Measurements from ENCODE around the gene TEX2. TPM values are rescaled to one million over a fixed set of nuclear protein-coding genes. Genes with fewer than 3 reads are reported as not detected.
"Not testable (repeated sequence)": the region's sequence is repeated elsewhere in the genome, so short reads cannot be mapped to it uniquely, and the experiment has no call there.

TEX2 gene
- total RNA-seq, 1 donor from 2014 or later, result 41.3 TPM

- no peak for DNase-seq
- no peak overlapping the region for H3K4me3 ChIP-seq
- intact Hi-C loops (cut with DNase I), result no loop called here
- peak; percentile 71 to 86 for ATAC-seq
- no peaks in the 10 kb centered on the region for H3K36me3 ChIP-seq
- no peaks in the 10 kb centered on the region for H3K9me3 ChIP-seq
- H3K4me1 ChIP-seq, result peaks cover 32% of the 10 kb centered on the region
- TF ChIP-seq CTCF (IDR thresholded peaks at IDR 0.05), result no peak
- H3K27me3 ChIP-seq (ENCODE audit: low read depth), result no peaks in the 10 kb centered on the region
- peak overlapping the region; percentile 32 for H3K27ac ChIP-seq
Measured at GRCh38 chr17:64240261-64240740, 22.8 kb downstream of the TEX2 start.

GRCh38 chr17:64238449-64238848 lies 24.6 kb downstream of the TEX2 start:
- DNase-seq; H3K9me3 ChIP-seq; H3K27me3 ChIP-seq (ENCODE audit: low read depth); intact Hi-C loops (cut with DNase I); H3K4me3 ChIP-seq; H3K36me3 ChIP-seq; H3K27ac ChIP-seq; ATAC-seq: not testable (repeated sequence)
- H3K4me1 ChIP-seq, result peaks cover 24% of the 10 kb centered on the region

GRCh38 chr17:64236827-64237403 lies 26.1 kb downstream of the TEX2 start:
- Histone ChIP-seq H3K27me3 (ENCODE audit: low read depth) (no peaks in the 10 kb centered on the region), H3K4me3 (no peak overlapping the region), H3K4me1 (peaks cover 22% of the 10 kb centered on the region), H3K36me3 (no peaks in the 10 kb centered on the region), H3K9me3 (no peaks in the 10 kb centered on the region), H3K27ac (no peak overlapping the region)
- no peak for TF ChIP-seq CTCF (IDR thresholded peaks at IDR 0.05)
- no peak for DNase-seq
- intact Hi-C loops (cut with DNase I), result no loop called here
- no peak for ATAC-seq

- ATAC-seq, result no peak
- H3K27ac ChIP-seq, result no peak overlapping the region
- intact Hi-C loops (cut with DNase I), result no loop called here
Measured at GRCh38 chr17:64234961-64235360, 28.1 kb downstream of the TEX2 start.

GRCh38 chr17:64232466-64233262 lies 30.4 kb downstream of the TEX2 start:
- Histone ChIP-seq H3K27ac (no peak overlapping the region), H3K9me3 (no peaks in the 10 kb centered on the region), H3K4me3 (no peak overlapping the region), H3K27me3 (ENCODE audit: low read depth) (no peaks in the 10 kb centered on the region), H3K36me3 (no peaks in the 10 kb centered on the region), H3K4me1 (peaks cover 22% of the 10 kb centered on the region)
- DNase-seq, result no peak
- no peak for ATAC-seq
- no peak for TF ChIP-seq CTCF (IDR thresholded peaks at IDR 0.05)
- intact Hi-C loops (cut with DNase I), result no loop called here

More at GRCh38 chr17:64234961-64235360, 28.1 kb downstream of the TEX2 start:
- TF ChIP-seq CTCF (IDR thresholded peaks at IDR 0.05), result no peak
- Histone ChIP-seq H3K4me1 (peaks cover 24% of the 10 kb centered on the region), H3K36me3 (no peaks in the 10 kb centered on the region), H3K27me3 (ENCODE audit: low read depth) (no peaks in the 10 kb centered on the region), H3K4me3 (no peak overlapping the region), H3K9me3 (no peaks in the 10 kb centered on the region)
- DNase-seq, result no peak

- H3K9me3 ChIP-seq, result no peaks in the 10 kb centered on the region
- no peak overlapping the region for H3K27ac ChIP-seq
- intact Hi-C loops (cut with DNase I), result no loop called here
- H3K4me3 ChIP-seq, result no peak overlapping the region
- no peak for DNase-seq
- H3K4me1 ChIP-seq, result peaks cover 22% of the 10 kb centered on the region
- no peak for TF ChIP-seq CTCF (IDR thresholded peaks at IDR 0.05)
- no peaks in the 10 kb centered on the region for H3K36me3 ChIP-seq
- H3K27me3 ChIP-seq (ENCODE audit: low read depth), result no peaks in the 10 kb centered on the region
- no peak for ATAC-seq
Measured at GRCh38 chr17:64231567-64232141, 31.4 kb downstream of the TEX2 start.

All from lower lobe of right lung (tissue), 2 donors.